ENCODE results near the gene AK9. TPM values are rescaled to one million over a fixed set of nuclear protein-coding genes. Genes with fewer than 3 reads are reported as not detected.
A peak's percentile ranks its signal among the peaks of the same experiment; 100 is the strongest.

The AK9 gene
- total RNA-seq, 1 donor from 2014 or later, result 4.8 TPM

DNA sequence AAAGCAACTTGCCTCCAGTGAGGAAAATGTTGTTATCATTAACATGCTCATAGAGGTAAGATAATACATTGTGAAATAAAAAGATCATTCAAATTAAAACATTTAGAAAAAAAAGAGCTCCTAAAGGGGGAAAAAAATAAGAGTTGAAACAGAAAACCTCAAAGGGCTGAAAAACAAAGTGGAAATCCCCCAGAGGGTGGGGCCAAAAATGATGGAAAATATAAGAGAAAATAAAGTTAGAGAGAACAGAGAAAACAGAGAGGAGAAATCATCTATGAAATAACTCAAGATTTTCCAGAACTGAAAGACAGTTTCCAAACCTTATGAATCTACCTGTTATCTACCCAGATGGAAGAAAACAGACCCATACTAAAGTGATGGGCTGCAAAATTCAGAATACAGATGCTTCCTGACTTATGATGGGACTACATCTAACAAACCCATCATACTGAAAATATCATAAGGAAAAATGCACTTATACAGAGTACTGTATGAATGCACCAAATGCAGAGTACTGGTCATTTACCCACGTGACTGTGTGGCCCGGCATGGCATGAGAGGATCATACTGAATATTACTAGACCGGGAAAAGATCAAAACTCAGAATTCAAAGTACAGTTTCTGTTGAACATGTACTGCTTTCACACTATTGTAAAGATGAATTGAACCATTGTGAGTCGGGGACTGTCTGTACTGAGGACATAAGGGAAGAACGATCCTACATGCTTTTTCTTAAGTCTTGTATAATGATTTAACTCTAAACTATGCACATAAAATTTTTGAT is 212.0 kb downstream of the AK9 start:
- Mint-ChIP-seq H3K9me3 (no peaks in the 10 kb centered on the region), H3K27ac (ENCODE audit: unreplicated experiment) (peak overlapping the region; percentile 7), H3K4me3 (peak overlapping the region; percentile 64), H3K4me1 (peaks cover 41% of the 10 kb centered on the region), H3K27me3 (ENCODE audit: low read depth) (peaks cover under 1% of the 10 kb centered on the region), H3K36me3 (ENCODE audit: low read depth) (peaks cover 24% of the 10 kb centered on the region)
- TF ChIP-seq, protein P1, sequence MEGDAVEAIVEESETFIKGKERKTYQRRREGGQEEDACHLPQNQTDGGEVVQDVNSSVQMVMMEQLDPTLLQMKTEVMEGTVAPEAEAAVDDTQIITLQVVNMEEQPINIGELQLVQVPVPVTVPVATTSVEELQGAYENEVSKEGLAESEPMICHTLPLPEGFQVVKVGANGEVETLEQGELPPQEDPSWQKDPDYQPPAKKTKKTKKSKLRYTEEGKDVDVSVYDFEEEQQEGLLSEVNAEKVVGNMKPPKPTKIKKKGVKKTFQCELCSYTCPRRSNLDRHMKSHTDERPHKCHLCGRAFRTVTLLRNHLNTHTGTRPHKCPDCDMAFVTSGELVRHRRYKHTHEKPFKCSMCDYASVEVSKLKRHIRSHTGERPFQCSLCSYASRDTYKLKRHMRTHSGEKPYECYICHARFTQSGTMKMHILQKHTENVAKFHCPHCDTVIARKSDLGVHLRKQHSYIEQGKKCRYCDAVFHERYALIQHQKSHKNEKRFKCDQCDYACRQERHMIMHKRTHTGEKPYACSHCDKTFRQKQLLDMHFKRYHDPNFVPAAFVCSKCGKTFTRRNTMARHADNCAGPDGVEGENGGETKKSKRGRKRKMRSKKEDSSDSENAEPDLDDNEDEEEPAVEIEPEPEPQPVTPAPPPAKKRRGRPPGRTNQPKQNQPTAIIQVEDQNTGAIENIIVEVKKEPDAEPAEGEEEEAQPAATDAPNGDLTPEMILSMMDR (conservative IDR thresholded peaks at IDR 0.05), result no peak
- no peak for DNase-seq (ENCODE audit: low read depth, low spot score)

- Mint-ChIP-seq H3K36me3 (ENCODE audit: low read depth) (peaks cover 27% of the 10 kb centered on the region), H3K9me3 (no peaks in the 10 kb centered on the region), H3K27me3 (ENCODE audit: low read depth) (no peaks in the 10 kb centered on the region), H3K4me1 (peaks cover 41% of the 10 kb centered on the region), H3K27ac (ENCODE audit: unreplicated experiment) (peak overlapping the region; percentile 7), H3K4me3 (peak overlapping the region; percentile 64)
- no peak for DNase-seq (ENCODE audit: low read depth, low spot score)
- TF ChIP-seq, protein P1 (conservative IDR thresholded peaks at IDR 0.05), result no peak
Measured at GRCh38 chr6:109478222-109478805, 212.7 kb downstream of the AK9 start.

GRCh38 chr6:109477725-109478124 is 213.3 kb downstream of the AK9 start:
- Mint-ChIP-seq H3K36me3 (ENCODE audit: low read depth) (peaks cover 30% of the 10 kb centered on the region), H3K9me3 (no peaks in the 10 kb centered on the region)

DNA sequence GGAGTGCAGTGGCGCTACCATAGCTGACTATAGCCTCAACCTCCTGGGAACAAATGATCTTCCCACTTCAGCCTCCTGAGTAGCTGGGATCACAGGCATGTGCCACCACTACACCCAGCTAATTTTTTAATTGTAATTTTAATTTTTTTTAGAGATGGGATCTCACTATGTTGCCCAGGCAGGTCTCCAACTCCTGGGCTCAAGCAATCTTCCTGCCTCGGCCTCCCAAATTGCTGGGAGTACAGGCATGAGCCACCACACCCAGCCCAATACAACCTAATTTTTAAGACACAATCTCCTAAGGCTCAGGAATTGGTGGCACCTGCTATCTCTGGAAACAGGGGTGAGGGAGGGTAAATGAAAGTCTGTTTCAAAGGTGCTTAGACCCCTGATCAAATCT is 213.8 kb downstream of the AK9 start:
- TF ChIP-seq, protein P1 (conservative IDR thresholded peaks at IDR 0.05), result no peak
- no peak for DNase-seq (ENCODE audit: low read depth, low spot score)
- H3K27me3 Mint-ChIP-seq (ENCODE audit: low read depth), result no peaks in the 10 kb centered on the region
- peaks cover 31% of the 10 kb centered on the region for H3K36me3 Mint-ChIP-seq (ENCODE audit: low read depth)
- H3K4me3 Mint-ChIP-seq, result no peak overlapping the region
- H3K4me1 Mint-ChIP-seq, result peaks cover 37% of the 10 kb centered on the region
- no peaks in the 10 kb centered on the region for H3K9me3 Mint-ChIP-seq
- H3K27ac Mint-ChIP-seq (ENCODE audit: unreplicated experiment), result no peak overlapping the region

More at GRCh38 chr6:109477725-109478124, 213.3 kb downstream of the AK9 start:
- DNase-seq (ENCODE audit: low read depth, low spot score), result no peak
- H3K4me1 Mint-ChIP-seq, result peaks cover 41% of the 10 kb centered on the region
- no peak overlapping the region for H3K4me3 Mint-ChIP-seq
- H3K27me3 Mint-ChIP-seq (ENCODE audit: low read depth), result no peaks in the 10 kb centered on the region
- TF ChIP-seq, protein P1 (conservative IDR thresholded peaks at IDR 0.05), result no peak
- no peak overlapping the region for H3K27ac Mint-ChIP-seq (ENCODE audit: unreplicated experiment)

DNA sequence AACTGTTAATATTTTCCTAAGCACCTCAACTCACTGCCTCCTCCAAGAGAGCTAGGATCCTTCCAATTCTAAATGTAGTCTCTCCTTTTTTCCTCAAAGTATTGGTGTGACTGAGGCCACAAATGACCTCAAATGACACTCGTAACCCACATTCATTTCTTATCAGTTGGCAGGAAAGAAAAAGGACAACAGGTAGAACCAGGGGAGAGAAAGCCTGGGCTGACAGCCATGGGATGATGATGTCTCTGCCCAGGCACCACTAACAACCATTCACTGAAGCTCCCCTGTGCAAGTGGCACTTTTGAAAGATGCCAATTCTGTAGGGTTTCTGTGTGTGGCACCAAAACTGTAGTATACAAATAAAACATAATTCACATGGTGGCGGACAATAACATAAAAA is 215.4 kb downstream of the AK9 start:
- Mint-ChIP-seq H3K27me3 (ENCODE audit: low read depth) (no peaks in the 10 kb centered on the region), H3K4me1 (peaks cover 26% of the 10 kb centered on the region), H3K4me3 (no peak overlapping the region), H3K36me3 (ENCODE audit: low read depth) (peaks cover 26% of the 10 kb centered on the region), H3K9me3 (no peaks in the 10 kb centered on the region), H3K27ac (ENCODE audit: unreplicated experiment) (no peak overlapping the region)
- DNase-seq (ENCODE audit: low read depth, low spot score), result no peak
- TF ChIP-seq, protein P1 (conservative IDR thresholded peaks at IDR 0.05), result no peak

Data from neural crest cell (in vitro differentiated cells).